Fibroblast of the aortic adventitia (primary cell): ENCODE data around the gene TVP23C. TPM values are rescaled to one million over a fixed set of nuclear protein-coding genes. Genes with fewer than 3 reads are reported as not detected.

Source experiments
- small RNA-seq: library from RNA; depleted of rRNA; stranded (forward); fragments of <200 nt; gene quantifications from one replicate; pipeline ENCODE3, GENCODE V24; 2012
- total RNA-seq: library from RNA; depleted of rRNA; stranded (reverse); fragments of >200 nt; gene quantifications from 2 replicates; pipeline ENCODE4 v1.2.3, GENCODE V29; 2012; ENCODE audit warnings: low replicate concordance

Gene TVP23C
- total RNA-seq, 1 donor: 22.6 TPM

Small RNA genes lying within 50 kb of the gene (small RNA-seq; reads per million reads assigned to genes)
- gene AC005838.1 (not detected), gene RF00090 (not detected)

Other genes with a start within 250 kb of the TVP23C start
- 0.63 TPM in 1 of 2 replicates, not detected in the other for gene TEKT3, start 221.9 kb downstream of the TVP23C start, total RNA-seq
- gene CDRT4, start 95.9 kb downstream of the TVP23C start, total RNA-seq: 2.9 TPM in 1 of 2 replicates, not detected in the other
- 0.27 TPM in 1 of 2 replicates, not detected in the other for gene FBXW10B, start 56.2 kb upstream of the TVP23C start, total RNA-seq
- gene TRIM16, start 120.8 kb upstream of the TVP23C start, total RNA-seq: 36.7 and 60.4 TPM in 2 replicates
- gene ZNF286A, start 136.3 kb upstream of the TVP23C start, total RNA-seq: 33.7 and 86.2 TPM in 2 replicates
- gene TBC1D26, start 168.8 kb upstream of the TVP23C start, total RNA-seq: 0.65 TPM in 1 of 2 replicates, not detected in the other